ENCODE data around the gene SRRM3.

SRRM3 gene

GRCh38 chr7:76236224-76236623, 34.5 kb downstream of the SRRM3 start:
- no peak for TF ChIP-seq TAF1 (IDR thresholded peaks at IDR 0.05; ENCODE audit: borderline replicate concordance, insufficient read depth, low read length)
- no peak for TF ChIP-seq SIN3A (IDR thresholded peaks at IDR 0.05; ENCODE audit: borderline replicate concordance, insufficient read depth, low read length)
- TF ChIP-seq POLR2AphosphoS5 (IDR thresholded peaks at IDR 0.05; ENCODE audit: low read depth, low read length): no peak
- TF ChIP-seq FOXP2 (optimal IDR thresholded peaks at IDR 0.05; ENCODE audit: borderline replicate concordance, extremely low read depth, extremely low read length, insufficient read depth): no peak
- TF ChIP-seq REST (IDR thresholded peaks at IDR 0.05; ENCODE audit: insufficient read depth in 1 of 2, low read depth in 2 of 2, low read length in 2 of 2): no peak

GRCh38 chr7:76238326-76238725, 36.6 kb downstream of the SRRM3 start:
- TF ChIP-seq SIN3A (IDR thresholded peaks at IDR 0.05; ENCODE audit: borderline replicate concordance, insufficient read depth, low read length): no peak
- no peak for TF ChIP-seq POLR2AphosphoS5 (IDR thresholded peaks at IDR 0.05; ENCODE audit: low read depth, low read length)
- TF ChIP-seq REST (IDR thresholded peaks at IDR 0.05; ENCODE audit: insufficient read depth in 1 of 2, low read depth in 2 of 2, low read length in 2 of 2): no peak
- no peak for TF ChIP-seq FOXP2 (optimal IDR thresholded peaks at IDR 0.05; ENCODE audit: borderline replicate concordance, extremely low read depth, extremely low read length, insufficient read depth)
- TF ChIP-seq TAF1 (IDR thresholded peaks at IDR 0.05; ENCODE audit: borderline replicate concordance, insufficient read depth, low read length): no peak

- no peak for TF ChIP-seq TAF1 (IDR thresholded peaks at IDR 0.05; ENCODE audit: borderline replicate concordance, insufficient read depth, low read length)
- TF ChIP-seq SIN3A (IDR thresholded peaks at IDR 0.05; ENCODE audit: borderline replicate concordance, insufficient read depth, low read length): no peak
- no peak for TF ChIP-seq REST (IDR thresholded peaks at IDR 0.05; ENCODE audit: insufficient read depth in 1 of 2, low read depth in 2 of 2, low read length in 2 of 2)
- no peak for TF ChIP-seq POLR2AphosphoS5 (IDR thresholded peaks at IDR 0.05; ENCODE audit: low read depth, low read length)
- no peak for TF ChIP-seq FOXP2 (optimal IDR thresholded peaks at IDR 0.05; ENCODE audit: borderline replicate concordance, extremely low read depth, extremely low read length, insufficient read depth)
Observed at GRCh38 chr7:76241141-76241540, 39.4 kb downstream of the SRRM3 start.

GRCh38 chr7:76244781-76245391, 43.2 kb downstream of the SRRM3 start:
- TF ChIP-seq POLR2AphosphoS5 (IDR thresholded peaks at IDR 0.05; ENCODE audit: low read depth, low read length): no peak
- TF ChIP-seq FOXP2 (optimal IDR thresholded peaks at IDR 0.05; ENCODE audit: borderline replicate concordance, extremely low read depth, extremely low read length, insufficient read depth): no peak
- TF ChIP-seq REST (IDR thresholded peaks at IDR 0.05; ENCODE audit: insufficient read depth in 1 of 2, low read depth in 2 of 2, low read length in 2 of 2): no peak
- TF ChIP-seq SIN3A (IDR thresholded peaks at IDR 0.05; ENCODE audit: borderline replicate concordance, insufficient read depth, low read length): no peak
- TF ChIP-seq TAF1 (IDR thresholded peaks at IDR 0.05; ENCODE audit: borderline replicate concordance, insufficient read depth, low read length): no peak
